PFSK-1 (cell line): ENCODE measurements around the gene EPN1.

Source experiments
- POLR2AphosphoS5 ChIP-seq: IDR thresholded peaks from 2 replicates; pipeline ENCODE4 v1.6.1; 2012; ENCODE audit warnings: low read depth, mild to moderate bottlenecking, control low read depth, low read length, moderate library complexity
- TAF1 ChIP-seq: IDR thresholded peaks from 2 replicates; pipeline ENCODE4 v1.6.1; 2012; ENCODE audit warnings: low read length, control low read depth, borderline replicate concordance; ENCODE audit not compliant: insufficient read depth

GRCh38 chr19:55690109-55690768 lies 15.2 kb downstream of the EPN1 start:
- TF ChIP-seq TAF1 (no peak), POLR2AphosphoS5 (no peak)
